Right lobe of liver (tissue), 6 donors: Measurements from ENCODE around the gene GOLGA6L2. TPM values are rescaled to one million over a fixed set of nuclear protein-coding genes. Genes with fewer than 3 reads are reported as not detected.
A peak's percentile ranks its signal among the peaks of the same experiment; 100 is the strongest.

Source experiments
- ATAC-seq, 4 donors: fragments of 200-7000 bp; cut with Tn5 transposase; one replicate each; pipeline ENCODE4 v1.9.1; 2020; ENCODE audit warnings: mild to moderate bottlenecking in 4 of 4, moderate library complexity in 4 of 4
- DNase-seq, 3 donors: peaks; one replicate each; pipeline ENCODE4 v3.0.0-alpha.2; 2020
- H3K27ac ChIP-seq, 3 donors: fragments of 200-600 bp; one replicate each; pipeline ENCODE4 v1.8.0; 2022
- H3K27me3 ChIP-seq, 2 donors: fragments of 200-600 bp; one replicate each; pipeline ENCODE4 v1.8.0; 2022
- H3K36me3 ChIP-seq, 4 donors: fragments of 200-600 bp; sonication (generic) in 1 of 4; one replicate each; pipeline versions ENCODE4 v1.5.1 to v1.8.0; 2017 to 2022; ENCODE audit warnings: control low read depth in 1 of 4
- H3K4me1 ChIP-seq, 4 donors: fragments of 200-600 bp; sonication (generic) in 1 of 4; one replicate each; pipeline versions ENCODE4 v1.5.1 to v1.8.0; 2017 to 2022; ENCODE audit warnings: control low read depth in 1 of 4
- H3K4me3 ChIP-seq, 3 donors: fragments of 200-600 bp; one replicate each; pipeline ENCODE4 v1.8.0; 2022
- H3K9me3 ChIP-seq, 4 donors: fragments of 200-600 bp; sonication (generic) in 1 of 4; one replicate each; pipeline versions ENCODE4 v1.5.1 to v1.8.0; 2017 to 2022; ENCODE audit warnings: control low read depth in 1 of 4
- CTCF ChIP-seq, 4 donors: fragments of 200-600 bp in 3 of 4; fragments of 450-650 bp in 1 of 4; IDR thresholded peaks; one replicate each; pipeline versions ENCODE4 v1.5.1 to v1.8.0; 2016 to 2022; ENCODE audit warnings: antibody characterized with exemption in 4 of 4, mild to moderate bottlenecking in 2 of 4
- POLR2A ChIP-seq: fragments of 450-650 bp; IDR thresholded peaks from one replicate; pipeline ENCODE4 v1.6.1; 2017; ENCODE audit warnings: antibody characterized with exemption, mild to moderate bottlenecking
- WGBS: methylation state at CpG from one replicate; pipeline ENCODE4 v1.1.6; 2018; ENCODE audit warnings: low coverage, low lambda C conversion rate; ENCODE audit not compliant: insufficient coverage; ENCODE audit errors: missing lambda C conversion rate; 5-methylcytosine and 5-hydroxymethylcytosine counted together
- intact Hi-C, 2 donors: fragments of 100-400 bp; cut with DNase I; formaldehyde crosslinking; loops; one replicate each; pipeline versions ENCODE4 v1.11.2 to v1.14.1; 2022
- total RNA-seq, 6 experiments: library from RNA; depleted of rRNA in 2 of 6; stranded (reverse); fragments of >200 nt in 2 of 6; fragmentation: NEBNext Ultra II Directional in 3 of 6; extraction: Animal tissue kit (Norgen Biotek cat#: 25700) in 3 of 6; gene quantifications; one replicate each; pipeline versions ENCODE4 v1.1.0 to v1.2.4, GENCODE V29; 2016 to 2023
- donor health status: DM: no; HTN: yes; CAD: no.
- donor health status: DM: no; HTN: no; CAD: no.
- donor health status: DM: no; HTN: no; CAD: no.
- donor health status: DM: no; HTN: yes; CAD: no.
- donor health status: DM: no; HTN: yes; CAD: no.

The GOLGA6L2 gene
- total RNA-seq, 6 experiments from 2014 or later, result not detected

GRCh38 chr15:23457890-23458289, 10.8 kb upstream of the GOLGA6L2 start:
- WGBS, result 57% methylated on average over 5 of the region's 5 CpGs
- H3K36me3 ChIP-seq, result no peaks in the 10 kb centered on the region
- ATAC-seq (no peak), DNase-seq (no peak)
- H3K27me3 ChIP-seq, result no peaks in the 10 kb centered on the region
- TF ChIP-seq POLR2A, result no peak
- no peak for TF ChIP-seq CTCF (IDR thresholded peaks at IDR 0.05)
- H3K27ac ChIP-seq, result no peak overlapping the region
- H3K4me3 ChIP-seq, result no peak overlapping the region
- intact Hi-C loops, result no loop called here
- H3K4me1 ChIP-seq, result no peaks in the 10 kb centered on the region
- H3K9me3 ChIP-seq, result no peaks in the 10 kb centered on the region

DNA sequence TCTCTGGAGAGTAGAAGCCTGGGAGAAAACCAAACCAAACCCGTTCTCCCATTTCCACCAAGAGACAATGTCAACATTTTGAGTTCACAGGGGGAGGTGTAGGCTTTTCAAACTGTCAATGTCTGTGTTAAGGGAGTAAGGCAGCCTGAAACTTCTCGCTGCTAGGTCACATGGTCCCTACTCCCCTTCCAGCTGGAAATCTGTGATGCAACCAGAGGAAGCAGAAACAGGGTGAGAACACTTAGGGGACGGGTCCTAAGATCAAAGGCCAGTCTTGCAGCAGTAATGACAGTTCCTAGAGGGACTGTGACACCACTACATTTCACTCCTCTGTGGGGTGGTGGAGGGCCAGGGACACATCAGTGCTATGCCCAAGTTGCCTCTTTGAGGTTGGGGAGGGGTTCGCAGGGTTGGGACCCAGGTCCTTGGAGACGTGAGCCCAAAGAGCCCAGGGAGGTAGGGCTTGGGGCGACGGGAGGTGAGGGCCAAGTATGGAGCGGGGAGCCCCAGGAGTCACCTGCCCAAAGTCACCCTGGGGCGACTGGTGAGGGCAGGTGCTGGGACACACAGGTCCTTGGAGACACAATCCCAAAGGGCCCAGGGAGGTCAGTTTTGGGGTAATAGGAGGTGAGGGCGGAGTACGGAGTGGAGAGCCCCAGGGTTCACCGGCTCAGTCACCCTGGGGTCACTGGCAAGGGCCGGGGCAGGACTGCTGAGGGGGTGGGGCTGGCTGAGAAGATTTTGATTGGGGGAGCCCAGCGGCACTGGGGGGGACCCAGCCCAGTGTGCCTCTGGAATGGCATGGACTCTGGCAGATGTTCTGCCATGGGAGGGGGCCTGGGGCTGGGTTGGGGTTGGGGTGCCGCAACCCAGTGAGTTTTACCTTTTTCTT, 582 bp downstream of the GOLGA6L2 start:
- Histone ChIP-seq H3K36me3 (no peaks in the 10 kb centered on the region), H3K4me3 (no peak overlapping the region), H3K4me1 (no peaks in the 10 kb centered on the region), H3K27ac (no peak overlapping the region), H3K27me3 (no peaks in the 10 kb centered on the region), H3K9me3 (no peaks in the 10 kb centered on the region)
- no peak for ATAC-seq
- no peak for DNase-seq
- intact Hi-C loops, result no loop called here
- TF ChIP-seq POLR2A (no peak), CTCF (IDR thresholded peaks at IDR 0.05) (no peak)
- 46% methylated on average over 6 of the region's 15 CpGs for WGBS

DNA sequence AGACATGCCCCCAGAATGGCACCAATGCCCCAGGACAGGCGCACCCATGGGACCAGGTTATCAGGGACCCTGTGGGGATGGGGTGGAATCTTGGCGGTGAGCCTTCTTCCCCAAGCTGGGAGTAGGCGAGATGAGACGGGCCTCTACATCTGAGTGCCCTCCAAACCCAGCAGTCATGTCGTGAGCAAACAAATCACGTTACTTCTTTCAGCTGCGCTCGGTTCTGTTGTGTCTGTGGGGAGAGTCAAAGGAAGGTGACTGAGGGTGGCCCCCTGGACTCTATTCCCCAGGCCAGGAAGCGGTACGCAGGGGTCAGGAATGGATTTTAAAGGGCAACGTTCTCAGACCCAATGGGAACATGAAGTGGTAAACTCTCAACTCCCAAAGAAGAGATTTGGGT, 2.8 kb downstream of the GOLGA6L2 start:
- intact Hi-C loops, result no loop called here
- no peak overlapping the region for H3K27ac ChIP-seq

DNA sequence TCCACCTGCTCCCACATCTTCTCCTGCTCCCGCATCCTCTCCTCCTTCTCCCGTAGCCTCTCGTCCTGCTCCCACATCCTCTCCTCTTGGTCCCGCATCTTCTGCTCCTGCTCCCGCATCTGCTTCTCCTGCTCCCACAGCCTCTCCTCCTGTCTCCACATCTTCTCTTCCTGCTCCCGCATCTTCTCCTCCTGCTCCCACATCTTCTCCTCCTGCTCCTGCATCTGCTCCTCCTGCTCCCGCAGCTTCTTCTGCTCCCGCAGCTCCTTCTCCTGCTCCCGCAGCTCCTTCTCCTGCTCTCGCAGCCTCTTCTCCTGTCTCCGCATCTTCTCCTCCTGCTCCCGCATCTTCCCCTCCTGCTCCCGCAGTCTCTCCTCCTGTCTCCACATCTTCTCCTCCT, 5.8 kb downstream of the GOLGA6L2 start:
- TF ChIP-seq CTCF (IDR thresholded peaks at IDR 0.05) (no peak), POLR2A (no peak)
- H3K9me3 ChIP-seq, result no peaks in the 10 kb centered on the region
- H3K4me1 ChIP-seq, result no peaks in the 10 kb centered on the region
- DNase-seq, result peak in 1 of 3 donors; percentile 20
- WGBS, result 70% methylated on average over 13 of the region's 13 CpGs
- no peaks in the 10 kb centered on the region for H3K36me3 ChIP-seq
- ATAC-seq, result no peak
- H3K27ac ChIP-seq, result no peak overlapping the region
- intact Hi-C loops, result no loop called here
- H3K27me3 ChIP-seq, result no peaks in the 10 kb centered on the region
- H3K4me3 ChIP-seq, result no peak overlapping the region

More for the DNA sequence above, 2.8 kb downstream of the GOLGA6L2 start:
- ATAC-seq, result no peak
- DNase-seq, result no peak
- H3K9me3 ChIP-seq, result no peaks in the 10 kb centered on the region
- TF ChIP-seq POLR2A (no peak), CTCF (IDR thresholded peaks at IDR 0.05) (no peak)
- H3K4me1 ChIP-seq, result no peaks in the 10 kb centered on the region
- WGBS, result 66% methylated on average over 6 of the region's 11 CpGs
- H3K27me3 ChIP-seq, result no peaks in the 10 kb centered on the region
- H3K4me3 ChIP-seq, result no peak overlapping the region
- H3K36me3 ChIP-seq, result no peaks in the 10 kb centered on the region
